ENCODE data around the gene MROH2A. TPM values are rescaled to one million over a fixed set of nuclear protein-coding genes. Genes with fewer than 3 reads are reported as not detected.

MROH2A gene
- total and polyA plus RNA-seq, 7 experiments from 2014 or later: not detected

GRCh38 chr2:233831011-233831721 is 53.0 kb downstream of the MROH2A start:
- ATAC-seq (no peak), DNase-seq (no peak)
- POLR2A ChIA-PET: no interaction called here
- Histone ChIP-seq H3K27me3 (ENCODE audit: control insufficient read depth in 2 of 2, insufficient read depth in 2 of 2, low read length in 2 of 2) (no peaks in the 10 kb centered on the region), H3K4me1 (ENCODE audit: control insufficient read depth in 2 of 2, insufficient read depth in 2 of 2, low read length in 2 of 2) (no peaks in the 10 kb centered on the region), H3K9me3 (ENCODE audit: control insufficient read depth in 2 of 3, low read length in 3 of 3) (no peaks in the 10 kb centered on the region), H3K27ac (ENCODE audit: low read depth, low read length) (no peak overlapping the region), H3K4me3 (ENCODE audit: low read length) (no peak overlapping the region), H3K36me3 (ENCODE audit: control insufficient read depth in 2 of 3, insufficient read depth in 3 of 3, low read length in 3 of 3) (no peaks in the 10 kb centered on the region)
- Mint-ChIP-seq H3K27ac (no peak overlapping the region), H3K9me3 (peaks cover 0 to 2% (median 0%) of the 10 kb centered on the region in 11 donors), H3K4me1 (peaks cover 0 to 5% (median 0%) of the 10 kb centered on the region in 7 donors), H3K27me3 (peaks cover 0 to 9% (median 0%) of the 10 kb centered on the region in 5 donors), H3K36me3 (peaks cover 0 to 9% (median 0%) of the 10 kb centered on the region in 5 donors), H3K4me3 (no peak overlapping the region)
- intact Hi-C loops (cut with micrococcal nuclease): no loop called here
- CTCF ChIA-PET: no interaction called here

- Histone ChIP-seq H3K36me3 (ENCODE audit: control insufficient read depth in 2 of 3, insufficient read depth in 3 of 3, low read length in 3 of 3) (no peaks in the 10 kb centered on the region), H3K27me3 (ENCODE audit: control insufficient read depth in 2 of 2, insufficient read depth in 2 of 2, low read length in 2 of 2) (no peaks in the 10 kb centered on the region), H3K9me3 (ENCODE audit: control insufficient read depth in 2 of 3, low read length in 3 of 3) (no peaks in the 10 kb centered on the region), H3K27ac (ENCODE audit: low read depth, low read length) (no peak overlapping the region), H3K4me1 (ENCODE audit: control insufficient read depth in 2 of 2, insufficient read depth in 2 of 2, low read length in 2 of 2) (no peaks in the 10 kb centered on the region), H3K4me3 (ENCODE audit: low read length) (no peak overlapping the region)
- ChIA-PET POLR2A (no interaction called here), CTCF (no interaction called here)
- Mint-ChIP-seq H3K9me3 (peaks cover 0 to 3% (median 0%) of the 10 kb centered on the region in 11 donors), H3K4me3 (no peak overlapping the region), H3K36me3 (peaks cover 0 to 12% (median 0%) of the 10 kb centered on the region in 5 donors), H3K27ac (no peak overlapping the region), H3K4me1 (peaks cover 0 to 5% (median 0%) of the 10 kb centered on the region in 7 donors), H3K27me3 (peaks cover 0 to 2% (median 0%) of the 10 kb centered on the region in 5 donors)
- no peak for DNase-seq
- ATAC-seq: no peak
- intact Hi-C loops (cut with micrococcal nuclease): no loop called here
Measured at GRCh38 chr2:233831861-233832260, 53.7 kb downstream of the MROH2A start.

GRCh38 chr2:233832414-233832813 is 54.3 kb downstream of the MROH2A start:
- DNase-seq: no peak
- Mint-ChIP-seq H3K9me3 (peaks cover 0 to 3% (median 0%) of the 10 kb centered on the region in 11 donors), H3K4me3 (no peak overlapping the region), H3K36me3 (peaks cover 0 to 15% (median 0%) of the 10 kb centered on the region in 5 donors), H3K27me3 (no peaks in the 10 kb centered on the region), H3K27ac (no peak overlapping the region), H3K4me1 (peaks cover 0 to 7% (median 0%) of the 10 kb centered on the region in 7 donors)
- ChIA-PET CTCF (no interaction called here), POLR2A (no interaction called here)
- no peaks in the 10 kb centered on the region for H3K9me3 ChIP-seq (ENCODE audit: control insufficient read depth in 2 of 3, low read length in 3 of 3)
- no peaks in the 10 kb centered on the region for H3K4me1 ChIP-seq (ENCODE audit: control insufficient read depth in 2 of 2, insufficient read depth in 2 of 2, low read length in 2 of 2)
- no peaks in the 10 kb centered on the region for H3K27me3 ChIP-seq (ENCODE audit: control insufficient read depth in 2 of 2, insufficient read depth in 2 of 2, low read length in 2 of 2)
- no peak for ATAC-seq
- H3K4me3 ChIP-seq (ENCODE audit: low read length): no peak overlapping the region
- intact Hi-C loops (cut with micrococcal nuclease): no loop called here
- H3K27ac ChIP-seq (ENCODE audit: low read depth, low read length): no peak overlapping the region
- no peaks in the 10 kb centered on the region for H3K36me3 ChIP-seq (ENCODE audit: control insufficient read depth in 2 of 3, insufficient read depth in 3 of 3, low read length in 3 of 3)

GRCh38 chr2:233832869-233833311 is 54.8 kb downstream of the MROH2A start:
- CTCF ChIA-PET: no interaction called here

DNA sequence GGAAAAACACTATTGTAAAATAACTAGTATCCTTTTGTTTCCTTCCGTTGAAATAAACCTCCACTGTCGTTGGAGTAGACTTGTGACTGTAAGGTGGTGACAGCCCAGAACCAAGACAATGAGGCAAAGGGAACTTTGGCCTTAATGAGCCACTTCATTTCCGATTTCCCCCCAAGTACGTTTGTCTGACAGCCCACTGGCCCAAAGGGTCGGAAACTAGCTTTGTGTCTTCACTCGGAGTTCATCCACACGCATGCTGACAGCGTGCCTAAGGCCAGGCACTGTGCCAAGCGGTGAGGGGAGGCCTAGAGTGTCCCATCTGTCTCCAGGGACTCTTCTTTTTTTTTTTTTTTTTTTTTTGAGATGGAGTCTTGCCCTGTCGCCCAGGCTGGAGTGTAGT is 55.2 kb downstream of the MROH2A start:
- Mint-ChIP-seq H3K27me3 (no peaks in the 10 kb centered on the region), H3K4me1 (peaks cover 0 to 13% (median 0%) of the 10 kb centered on the region in 7 donors), H3K4me3 (no peak overlapping the region), H3K9me3 (peaks cover 0 to 3% (median 0%) of the 10 kb centered on the region in 11 donors), H3K27ac (no peak overlapping the region), H3K36me3 (peaks cover 0 to 20% (median 0%) of the 10 kb centered on the region in 5 donors)
- intact Hi-C loops (cut with micrococcal nuclease): no loop called here
- Histone ChIP-seq H3K9me3 (ENCODE audit: control insufficient read depth in 2 of 3, low read length in 3 of 3) (no peaks in the 10 kb centered on the region), H3K27me3 (ENCODE audit: control insufficient read depth in 2 of 2, insufficient read depth in 2 of 2, low read length in 2 of 2) (no peaks in the 10 kb centered on the region), H3K27ac (ENCODE audit: low read depth, low read length) (no peak overlapping the region), H3K4me1 (ENCODE audit: control insufficient read depth in 2 of 2, insufficient read depth in 2 of 2, low read length in 2 of 2) (no peaks in the 10 kb centered on the region), H3K36me3 (ENCODE audit: control insufficient read depth in 2 of 3, insufficient read depth in 3 of 3, low read length in 3 of 3) (no peaks in the 10 kb centered on the region), H3K4me3 (ENCODE audit: low read length) (no peak overlapping the region)
- no peak for ATAC-seq
- DNase-seq: no peak
- ChIA-PET POLR2A (no interaction called here), CTCF (no interaction called here)

More at GRCh38 chr2:233832869-233833311, 54.8 kb downstream of the MROH2A start:
- H3K4me1 Mint-ChIP-seq: peaks cover 0 to 8% (median 0%) of the 10 kb centered on the region in 7 donors
- peaks cover 0 to 18% (median 0%) of the 10 kb centered on the region in 5 donors for H3K36me3 Mint-ChIP-seq
- DNase-seq: no peak
- intact Hi-C loops (cut with micrococcal nuclease): no loop called here
- Histone ChIP-seq H3K4me1 (ENCODE audit: control insufficient read depth in 2 of 2, insufficient read depth in 2 of 2, low read length in 2 of 2) (no peaks in the 10 kb centered on the region), H3K36me3 (ENCODE audit: control insufficient read depth in 2 of 3, insufficient read depth in 3 of 3, low read length in 3 of 3) (no peaks in the 10 kb centered on the region), H3K4me3 (ENCODE audit: low read length) (no peak overlapping the region), H3K27me3 (ENCODE audit: control insufficient read depth in 2 of 2, insufficient read depth in 2 of 2, low read length in 2 of 2) (no peaks in the 10 kb centered on the region), H3K27ac (ENCODE audit: low read depth, low read length) (no peak overlapping the region), H3K9me3 (ENCODE audit: control insufficient read depth in 2 of 3, low read length in 3 of 3) (no peaks in the 10 kb centered on the region)
- no peak overlapping the region for H3K4me3 Mint-ChIP-seq
- no peak overlapping the region for H3K27ac Mint-ChIP-seq
- H3K27me3 Mint-ChIP-seq: no peaks in the 10 kb centered on the region
- ATAC-seq: no peak
- peaks cover 0 to 3% (median 0%) of the 10 kb centered on the region in 11 donors for H3K9me3 Mint-ChIP-seq
- POLR2A ChIA-PET: no interaction called here

- no peaks in the 10 kb centered on the region for H3K27me3 ChIP-seq (ENCODE audit: control insufficient read depth in 2 of 2, insufficient read depth in 2 of 2, low read length in 2 of 2)
- H3K36me3 Mint-ChIP-seq: peaks cover 0 to 32% (median 0%) of the 10 kb centered on the region in 5 donors
Measured at GRCh38 chr2:233835230-233836186, 57.4 kb downstream of the MROH2A start.

More at GRCh38 chr2:233835230-233836186, 57.4 kb downstream of the MROH2A start:
- no peak overlapping the region for H3K4me3 ChIP-seq (ENCODE audit: low read length)
- ATAC-seq: no peak
- ChIA-PET POLR2A (no interaction called here), CTCF (no interaction called here)
- no peak for DNase-seq
- no peak overlapping the region for H3K4me3 Mint-ChIP-seq
- peaks cover 0 to 3% of the 10 kb centered on the region in 2 donors for H3K4me1 ChIP-seq (ENCODE audit: control insufficient read depth in 2 of 2, insufficient read depth in 2 of 2, low read length in 2 of 2)
- peaks cover 0 to 3% (median 0%) of the 10 kb centered on the region in 11 donors for H3K9me3 Mint-ChIP-seq
- no peaks in the 10 kb centered on the region for H3K9me3 ChIP-seq (ENCODE audit: control insufficient read depth in 2 of 3, low read length in 3 of 3)
- H3K27me3 Mint-ChIP-seq: no peaks in the 10 kb centered on the region
- peaks cover 0 to 34% (median 0%) of the 10 kb centered on the region in 7 donors for H3K4me1 Mint-ChIP-seq
- H3K27ac ChIP-seq (ENCODE audit: low read depth, low read length): no peak overlapping the region
- intact Hi-C loops (cut with micrococcal nuclease): no loop called here
- H3K36me3 ChIP-seq (ENCODE audit: control insufficient read depth in 2 of 3, insufficient read depth in 3 of 3, low read length in 3 of 3): no peaks in the 10 kb centered on the region
- peak overlapping the region in 1 of 9 donors; percentile 18 for H3K27ac Mint-ChIP-seq
